Measurements from ENCODE around the gene KSR1.
"Not testable (repeated sequence)": the region's sequence is repeated elsewhere in the genome, so short reads cannot be mapped to it uniquely, and the experiment has no call there.

Gene KSR1

DNA sequence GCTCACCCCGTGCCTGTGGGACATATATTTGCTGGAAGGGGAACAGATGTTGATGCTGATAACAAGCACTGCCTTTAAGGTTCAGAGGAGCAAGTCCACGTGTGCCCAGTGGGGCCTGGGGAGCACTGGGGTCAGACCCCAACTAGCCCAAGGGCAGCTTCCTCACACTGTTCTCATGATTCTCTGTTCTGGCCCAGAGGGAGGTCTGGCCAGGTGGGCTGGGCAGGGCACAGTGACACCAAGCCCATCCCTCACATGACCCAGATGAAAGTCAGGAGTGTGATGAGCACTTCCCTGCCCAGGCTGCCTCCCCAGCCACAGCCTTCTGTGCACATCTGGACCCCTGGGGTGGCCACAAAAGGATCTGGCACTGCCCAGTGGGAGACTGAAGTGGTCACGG lies 29.8 kb upstream of the KSR1 start:
- not testable (repeated sequence) for DNase-seq (ENCODE audit: low spot score)

GRCh38 chr17:27427166-27427862 lies 28.9 kb upstream of the KSR1 start:
- DNase-seq (ENCODE audit: low spot score), result not testable (repeated sequence)

- DNase-seq (ENCODE audit: low spot score), result no peak
Measured at GRCh38 chr17:27428781-27429505, 27.3 kb upstream of the KSR1 start.

- no peak for DNase-seq (ENCODE audit: low spot score)
Measured at GRCh38 chr17:27429666-27430382, 26.4 kb upstream of the KSR1 start.

DNA sequence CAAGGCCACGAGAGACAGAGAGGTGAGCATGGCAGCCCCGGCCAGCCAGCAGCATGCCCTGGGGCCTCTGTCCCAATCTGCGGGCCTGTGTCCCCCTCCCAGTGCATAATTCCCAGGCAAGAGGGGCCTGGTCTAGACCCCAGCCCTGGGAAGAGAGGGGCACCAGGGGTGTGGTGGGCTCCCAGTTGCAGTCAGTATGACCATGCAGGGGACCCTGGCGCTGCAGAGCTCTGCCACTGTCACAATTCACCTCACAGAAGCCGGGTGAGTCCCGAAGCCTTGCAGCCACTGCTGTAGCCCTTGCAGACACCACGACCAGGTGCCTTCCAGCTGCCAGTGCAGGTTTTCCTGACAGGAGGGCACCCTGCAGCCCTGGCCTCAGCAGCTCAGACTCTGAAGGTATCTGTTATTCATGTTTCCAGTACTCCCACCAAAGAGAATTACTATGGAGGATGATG lies 25.8 kb upstream of the KSR1 start:
- DNase-seq (ENCODE audit: low spot score), result no peak

GRCh38 chr17:27430882-27431491 lies 25.3 kb upstream of the KSR1 start:
- DNase-seq (ENCODE audit: low spot score), result no peak

DNA sequence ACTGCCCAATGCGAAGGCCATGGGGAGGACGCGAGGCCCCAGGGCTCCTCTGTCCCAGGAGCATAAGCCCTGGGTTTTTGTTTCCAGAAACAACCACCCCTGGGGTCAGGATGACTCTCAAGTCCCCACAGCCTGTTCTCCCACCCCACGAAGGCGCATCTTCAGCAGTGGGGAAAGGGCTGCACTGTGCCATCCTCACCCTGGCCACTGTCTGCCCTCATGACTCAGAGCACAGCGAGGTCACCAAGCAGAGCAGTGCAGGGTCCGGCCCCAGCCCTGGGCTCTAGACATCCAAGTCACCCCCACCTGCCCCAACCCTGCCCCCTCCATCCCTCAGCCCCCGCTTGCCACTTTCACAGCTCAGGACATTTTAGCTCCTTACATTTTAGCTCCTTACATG lies 22.7 kb upstream of the KSR1 start:
- no peak for DNase-seq (ENCODE audit: low spot score)

GRCh38 chr17:27435431-27436070 lies 20.7 kb upstream of the KSR1 start:
- not testable (repeated sequence) for DNase-seq (ENCODE audit: low spot score)

DNA sequence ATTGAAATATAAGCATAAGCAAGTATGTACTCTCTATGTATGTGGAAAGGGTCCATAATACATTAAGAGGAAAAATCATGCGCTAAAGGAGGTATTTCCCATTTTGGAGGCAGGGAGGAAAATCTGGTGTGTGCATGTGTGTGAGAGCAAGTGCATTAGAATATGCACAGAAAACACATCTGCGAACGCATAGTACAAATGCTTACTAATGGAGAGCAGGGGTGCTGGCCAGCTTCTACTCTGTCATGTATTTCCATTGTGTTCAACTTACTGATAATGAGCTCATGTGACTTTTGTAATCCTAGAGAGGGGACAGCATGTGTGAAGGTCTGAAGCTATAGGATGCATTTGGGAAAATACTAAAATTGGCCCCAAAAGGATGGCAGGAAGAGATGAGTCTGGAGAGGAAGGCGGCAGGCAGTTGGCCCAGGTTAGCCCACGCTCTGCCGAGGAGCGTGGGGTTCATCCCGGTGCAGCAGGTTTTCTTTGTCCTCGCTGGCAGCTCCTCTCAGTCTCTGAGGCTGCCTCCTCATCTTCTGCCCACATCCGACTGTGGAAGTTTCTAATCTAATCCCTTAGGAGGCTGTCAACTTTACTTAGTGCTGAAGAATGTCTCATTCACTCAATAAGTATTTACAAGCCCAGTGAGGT lies 17.8 kb upstream of the KSR1 start:
- no peak for DNase-seq (ENCODE audit: low spot score)

DNA sequence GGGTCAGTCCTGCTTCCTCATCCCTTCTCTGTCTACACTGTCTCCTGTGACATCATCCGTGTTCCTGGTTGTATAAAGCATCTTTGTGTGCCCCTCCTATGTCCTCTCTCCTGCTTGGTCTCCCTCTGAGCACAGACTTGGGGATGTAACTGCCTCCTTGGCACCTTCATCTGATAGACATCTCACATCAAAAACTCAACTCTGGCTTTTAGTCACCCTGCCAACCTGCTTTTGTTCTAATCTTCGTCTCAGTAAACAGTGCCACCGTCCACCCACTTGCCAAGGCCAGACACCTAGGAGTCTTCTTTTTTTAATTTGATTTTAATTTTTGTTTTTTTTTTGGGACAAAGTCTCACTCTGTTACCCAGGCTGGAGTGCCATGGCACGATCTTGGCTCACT lies 16.9 kb upstream of the KSR1 start:
- peak; percentile 57 for DNase-seq (ENCODE audit: low spot score)

- no peak for DNase-seq (ENCODE audit: low spot score)
Measured at GRCh38 chr17:27442702-27443101, 13.5 kb upstream of the KSR1 start.

DNA sequence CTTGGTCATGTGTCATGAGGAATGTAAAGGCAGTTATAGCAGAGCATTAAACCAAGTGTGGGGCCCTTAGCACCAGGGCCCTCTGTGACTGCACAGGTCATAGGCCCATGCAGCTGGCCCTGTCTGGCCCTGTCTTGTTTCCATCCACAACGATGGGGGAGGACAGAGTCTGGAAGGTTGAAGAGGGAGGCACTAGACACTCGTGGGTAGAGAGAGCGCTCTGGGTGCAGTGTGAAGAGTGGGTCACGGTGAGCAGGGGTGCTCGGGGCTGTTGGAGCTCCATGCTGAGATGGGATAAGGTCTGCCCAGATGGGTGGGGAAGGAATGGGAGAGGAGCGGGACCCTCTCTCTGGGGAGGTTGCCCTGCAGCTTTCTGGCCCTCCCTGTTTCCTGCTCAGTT lies 12.8 kb upstream of the KSR1 start:
- no peak for DNase-seq (ENCODE audit: low spot score)

DNA sequence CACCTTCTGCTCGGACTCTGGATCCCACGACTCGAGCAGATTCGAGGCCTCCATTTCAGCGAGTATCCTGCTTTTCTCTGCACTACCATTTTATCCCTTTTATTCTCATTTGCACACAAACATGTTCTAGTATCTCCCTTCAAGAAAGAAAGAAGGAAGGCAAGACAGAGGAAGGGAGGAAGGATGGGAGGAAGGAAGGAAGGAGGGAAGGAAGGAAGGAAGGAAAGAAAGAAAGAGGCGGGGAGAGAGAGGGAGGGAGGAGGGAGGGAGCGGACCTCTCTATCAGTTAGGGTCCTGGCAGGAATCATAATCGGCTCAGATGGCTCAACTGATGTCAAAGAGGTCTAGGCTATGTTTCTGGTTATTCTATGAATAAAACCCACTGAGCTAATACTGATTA lies 10.3 kb upstream of the KSR1 start:
- no peak for DNase-seq (ENCODE audit: low spot score)

- DNase-seq (ENCODE audit: low spot score), result no peak
Measured at GRCh38 chr17:27446569-27447301, 9.5 kb upstream of the KSR1 start.

DNA sequence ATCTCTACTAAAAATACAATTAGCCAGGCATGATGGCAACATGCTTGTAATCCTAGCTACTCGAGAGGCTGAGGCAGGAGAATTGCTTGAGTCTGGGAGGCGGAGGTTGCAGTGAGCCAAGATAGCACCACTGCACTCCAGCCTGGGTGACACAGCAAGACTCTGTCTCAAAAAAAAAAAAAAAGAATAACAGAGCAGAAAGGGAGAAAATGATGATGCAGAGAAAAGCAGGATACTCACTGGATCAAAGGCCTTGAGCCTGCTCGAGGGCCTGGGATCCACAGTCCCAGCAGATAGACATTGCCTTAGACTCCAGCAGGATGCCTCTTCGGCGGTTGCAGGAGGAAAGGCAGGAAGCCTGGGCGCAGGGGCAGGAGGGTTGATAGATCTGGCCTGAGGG lies 7.7 kb upstream of the KSR1 start:
- DNase-seq (ENCODE audit: low spot score), result not testable (repeated sequence)

DNA sequence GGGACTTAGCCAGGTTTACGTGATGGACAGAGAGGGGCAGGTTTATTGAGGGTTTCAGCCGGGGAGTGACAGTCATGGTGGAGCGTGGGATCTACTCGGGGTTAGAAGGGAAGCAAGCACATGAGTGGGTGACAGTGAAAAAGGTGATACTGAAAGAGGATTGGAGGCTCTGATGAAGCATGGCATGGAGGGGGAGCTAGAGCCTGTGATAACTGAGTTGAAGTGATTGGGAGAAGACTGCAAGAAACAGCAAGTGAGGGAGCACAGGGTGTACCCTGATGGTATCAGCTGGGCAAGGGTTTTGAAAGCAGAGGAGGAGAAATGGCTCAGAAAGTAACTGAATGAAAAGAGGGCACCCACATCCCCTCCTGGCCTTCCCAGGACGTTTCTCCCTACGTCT lies 6.7 kb upstream of the KSR1 start:
- DNase-seq (ENCODE audit: low spot score), result no peak

GRCh38 chr17:27449988-27450387 lies 6.3 kb upstream of the KSR1 start:
- DNase-seq (ENCODE audit: low spot score), result no peak

- no peak for DNase-seq (ENCODE audit: low spot score)
Measured at GRCh38 chr17:27450416-27450815, 5.8 kb upstream of the KSR1 start.

- DNase-seq (ENCODE audit: low spot score), result no peak
Measured at GRCh38 chr17:27451906-27452305, 4.3 kb upstream of the KSR1 start.

- no peak for DNase-seq (ENCODE audit: low spot score)
Measured at GRCh38 chr17:27452828-27453227, 3.4 kb upstream of the KSR1 start.

DNA sequence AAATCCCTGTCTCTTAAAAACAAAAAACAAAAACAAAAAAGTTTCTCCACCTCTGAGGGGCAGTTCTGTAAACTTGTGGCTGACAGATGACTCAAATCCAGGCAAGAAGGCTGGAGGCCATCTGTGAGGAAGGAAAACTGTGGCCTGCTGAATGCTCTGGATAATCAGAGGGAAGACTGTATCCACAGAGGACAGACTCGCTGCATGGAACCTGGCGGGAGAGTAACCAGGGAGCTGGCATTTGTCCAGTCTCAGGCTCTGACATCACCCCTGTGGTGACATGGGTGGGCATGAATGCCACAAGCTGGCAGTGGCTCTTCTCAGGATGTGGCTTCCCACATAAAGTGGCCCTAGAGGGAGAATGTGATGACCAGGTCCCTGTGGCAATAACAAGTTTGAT lies 2.8 kb upstream of the KSR1 start:
- no peak for DNase-seq (ENCODE audit: low spot score)

All from activated CD4-positive, alpha-beta T cell treated with anti-CD3 and anti-CD28 coated beads, Interleukin-2, Interleukin-4, amounts not matched to agents 100 ng/mL and 50 ng/mL, durations not matched to agents 16 hours and 8 hours (primary cell).